Endothelial cell of umbilical vein (primary cell): ENCODE data around the gene SMPD1. TPM values are rescaled to one million over a fixed set of nuclear protein-coding genes. Genes with fewer than 3 reads are reported as not detected.

Experiments used
- BruUV-seq: library from RNA; stranded (reverse); fragments of 400-500 nt; replicated peaks from 2 replicates; lab custom pipeline; 2021; lab: Mats Ljungman, UMichigan
- CTCF ChIA-PET: fragments of 300-600, 350-600 bp; sonication (Branson Sonifier 250); formaldehyde crosslinking; loops from one replicate; lab custom pipeline; 2021; ENCODE audit warnings: antibody characterized with exemption, inconsistent platforms; lab: Charles Lee
- POLR2A ChIA-PET: fragments of 300-600, 350-600 bp; sonication (Branson Sonifier 250); formaldehyde crosslinking; loops from one replicate; lab custom pipeline; 2021; ENCODE audit warnings: antibody characterized with exemption, inconsistent platforms; lab: Charles Lee
- DNase-seq: peaks from one replicate; pipeline ENCODE4 v3.0.0-alpha.2; 2011; ENCODE audit warnings: low read depth, low spot score
- FAIRE-seq: peaks from 2 replicates; lab custom pipeline; 2011; peaks lifted over from hg19 to GRCh38; lab: Jason Lieb, UNC
- H2AFZ ChIP-seq: 2 replicates; pipeline ENCODE4 v1.6.0; 2012; ENCODE audit warnings: low read depth, low read length, control low read depth, inconsistent platforms
- H3K27ac ChIP-seq: 2 replicates; pipeline ENCODE4 v1.5.1; 2011; ENCODE audit warnings: low read depth, mild to moderate bottlenecking, control low read depth, low read length, moderate library complexity; ENCODE audit not compliant: insufficient read depth
- H3K27me3 ChIP-seq, 2 experiments: 2 replicates each; pipeline versions ENCODE4 v1.6.0 to v1.6.1; 2011; ENCODE audit warnings: low read length in 2 of 2, mixed read lengths in 1 of 2; ENCODE audit not compliant: control insufficient read depth in 2 of 2, insufficient read depth in 2 of 2
- H3K36me3 ChIP-seq, 2 experiments: 2 replicates in 1 of 2; 3 replicates in 1 of 2; pipeline ENCODE4 v1.5.1; 2011; ENCODE audit warnings: low read length in 2 of 2, mild to moderate bottlenecking in 1 of 2, moderate library complexity in 1 of 2; ENCODE audit not compliant: control insufficient read depth in 2 of 2, insufficient read depth in 2 of 2; ENCODE audit errors: extremely low read depth in 1 of 2
- H3K4me1 ChIP-seq: 3 replicates; pipeline ENCODE4 v1.5.1; 2011; ENCODE audit warnings: mild to moderate bottlenecking, low read length; ENCODE audit not compliant: control insufficient read depth, insufficient read depth; ENCODE audit errors: extremely low read depth
- H3K4me2 ChIP-seq: 2 replicates; pipeline ENCODE4 v1.6.1; 2011; ENCODE audit warnings: low read length, control low read depth, mixed read lengths; ENCODE audit not compliant: insufficient read depth
- H3K4me3 ChIP-seq, 3 experiments: fragments of 200-600 bp in 1 of 3; sonication (generic), shearing (Covaris generic) in 1 of 3; replicated peaks in 1 of 3; 2 replicates each; pipeline ENCODE4 v1.5.1; 2011 to 2016; ENCODE audit warnings: control low read depth in 3 of 3, low read length in 3 of 3, mild to moderate bottlenecking in 2 of 3, inconsistent platforms in 1 of 3, low read depth in 1 of 3, moderate library complexity in 1 of 3; ENCODE audit not compliant: insufficient read depth in 1 of 3
- H3K79me2 ChIP-seq: 2 replicates; pipeline ENCODE4 v1.6.0; 2012; ENCODE audit warnings: low read length, inconsistent platforms; ENCODE audit not compliant: control insufficient read depth, insufficient read depth
- H3K9ac ChIP-seq: replicated peaks from 2 replicates; pipeline ENCODE3; 2011; ENCODE audit warnings: low read length, control low read depth; ENCODE audit not compliant: insufficient read depth; ENCODE audit errors: extremely low read depth
- H3K9me1 ChIP-seq: replicated peaks from 3 replicates; pipeline ENCODE4 v1.6.0; 2011; ENCODE audit warnings: mild to moderate bottlenecking, low read length; ENCODE audit not compliant: control insufficient read depth, insufficient read depth; ENCODE audit errors: extremely low read depth
- H3K9me3 ChIP-seq: replicated peaks from 2 replicates; pipeline ENCODE4 v1.5.1; 2012; ENCODE audit warnings: low read length, inconsistent platforms; ENCODE audit not compliant: control insufficient read depth, insufficient read depth
- H4K20me1 ChIP-seq: replicated peaks from 2 replicates; pipeline ENCODE3; 2011; ENCODE audit warnings: mild to moderate bottlenecking, low read length; ENCODE audit not compliant: control insufficient read depth, insufficient read depth; ENCODE audit errors: extremely low read depth
- EZH2 ChIP-seq: IDR thresholded peaks from 2 replicates; pipeline ENCODE4 v1.6.1; 2012; ENCODE audit warnings: borderline replicate concordance, low read depth, mild to moderate bottlenecking, moderate library complexity, low read length, inconsistent platforms; ENCODE audit not compliant: severe bottlenecking
- FOS ChIP-seq: IDR thresholded peaks from 2 replicates; pipeline ENCODE4 v1.6.1; 2011; ENCODE audit warnings: mild to moderate bottlenecking, low read length, moderate library complexity, borderline replicate concordance; ENCODE audit not compliant: insufficient read depth
- GATA2 ChIP-seq: IDR thresholded peaks from 2 replicates; pipeline ENCODE4 v1.7.0; 2011; ENCODE audit warnings: low read depth, mild to moderate bottlenecking, moderate library complexity, mixed read lengths, low read length; ENCODE audit not compliant: insufficient read length, insufficient read depth
- JUN ChIP-seq: IDR thresholded peaks from 2 replicates; pipeline ENCODE4 v1.6.1; 2011; ENCODE audit warnings: borderline replicate concordance, low read depth; ENCODE audit not compliant: insufficient read length, insufficient read depth
- MYC ChIP-seq: IDR thresholded peaks from one replicate; pipeline ENCODE4 v1.6.1; 2011; ENCODE audit warnings: mild to moderate bottlenecking, low read depth, low read length
- POLR2A ChIP-seq: IDR thresholded peaks from 2 replicates; pipeline ENCODE4 v1.6.1; 2012; ENCODE audit warnings: low read depth, mild to moderate bottlenecking, control low read depth, low read length
- POLR2AphosphoS5 ChIP-seq: IDR thresholded peaks from 2 replicates; pipeline ENCODE4 v1.6.1; 2012; ENCODE audit warnings: low read depth, mild to moderate bottlenecking, control low read depth, low read length, moderate library complexity; ENCODE audit not compliant: insufficient read depth
- dilution Hi-C: fragments of 300-500 bp; cut with MboI; formaldehyde crosslinking; loops from one replicate; pipeline ENCODE4 v1.15.0; 2019; ENCODE audit warnings: low sequenced_read_pairs; ENCODE audit not compliant: extremely low pct_ligation_motif_present
- intact Hi-C: fragments of 100-400 bp; cut with micrococcal nuclease; formaldehyde crosslinking; loops from one replicate; pipeline ENCODE4 v1.10.0; 2022
- polyA plus RNA-seq, 4 experiments: library from polyadenylated mRNA; depleted of rRNA in 3 of 4; stranded (reverse) in 3 of 4; unstranded in 1 of 4; fragments of >200 nt; gene quantifications; 2 replicates each; pipeline versions ENCODE4 v1.2.1 to v1.2.3, GENCODE V29; 2011 to 2012; ENCODE audit warnings: missing spikeins in 1 of 4
- total RNA-seq: library from RNA; stranded (reverse); gene quantifications from 2 replicates; pipeline ENCODE4 v1.2.3, GENCODE V29; 2021
- TF ChIP-seq, protein P1 (sequence below): IDR thresholded peaks from 2 replicates; pipeline ENCODE4 v1.6.1; 2011; ENCODE audit not compliant: insufficient read depth, insufficient read length
- TF ChIP-seq, protein P2 (sequence below), 2 donors: IDR thresholded peaks; 1 replicate in 1 of 2; 2 replicates in 1 of 2; pipeline ENCODE4 v1.5.1; 2011; ENCODE audit warnings: low read length in 2 of 2, mild to moderate bottlenecking in 2 of 2, moderate library complexity in 2 of 2, control low read depth in 1 of 2, inconsistent platforms in 1 of 2, low read depth in 1 of 2; ENCODE audit not compliant: insufficient read depth in 1 of 2; ENCODE audit errors: extremely low read depth in 1 of 2

SMPD1 gene
- total and polyA plus RNA-seq, 2 donors (not counting 3 experiments of a cell fraction or from before 2014, with no cell fraction given) = 58.9 to 93.6 TPM

GRCh38 chr11:6402061-6402470 is 11.8 kb downstream of the SMPD1 start:
- BruUV-seq = no TSS peak
- Histone ChIP-seq H3K9ac (no peak overlapping the region), H3K27ac (no peak overlapping the region), H3K27me3 (no peaks in the 10 kb centered on the region), H3K36me3 (peaks cover 2 to 9% of the 10 kb centered on the region in 2 experiments), H3K9me3 (no peaks in the 10 kb centered on the region), H3K4me3 (no peak overlapping the region), H4K20me1 (no peaks in the 10 kb centered on the region), H3K4me1 (no peaks in the 10 kb centered on the region), H3K79me2 (no peaks in the 10 kb centered on the region), H3K9me1 (no peaks in the 10 kb centered on the region), H3K4me2 (no peak overlapping the region), H2AFZ (no peak overlapping the region)
- ChIA-PET CTCF (interaction anchor here (1.2 to 2.2 kb wide), 4 partner anchors 9 to 25 kb away, joined by 3 to 8 read pairs (median 5); no protein-coding TSS in a partner anchor), POLR2A (interaction anchor here (1.5 kb wide), 1 partner anchor 12 kb away, joined by 5 read pairs; the partner anchor contains the start of gene SMPD1)
- intact Hi-C loops (no loop called here), dilution Hi-C loops (no loop called here)
- FAIRE-seq (no peak), DNase-seq (no peak)
- no peak for TF ChIP-seq EZH2
- TF ChIP-seq, protein P1, sequence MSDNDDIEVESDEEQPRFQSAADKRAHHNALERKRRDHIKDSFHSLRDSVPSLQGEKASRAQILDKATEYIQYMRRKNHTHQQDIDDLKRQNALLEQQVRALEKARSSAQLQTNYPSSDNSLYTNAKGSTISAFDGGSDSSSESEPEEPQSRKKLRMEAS = no peak

DNA sequence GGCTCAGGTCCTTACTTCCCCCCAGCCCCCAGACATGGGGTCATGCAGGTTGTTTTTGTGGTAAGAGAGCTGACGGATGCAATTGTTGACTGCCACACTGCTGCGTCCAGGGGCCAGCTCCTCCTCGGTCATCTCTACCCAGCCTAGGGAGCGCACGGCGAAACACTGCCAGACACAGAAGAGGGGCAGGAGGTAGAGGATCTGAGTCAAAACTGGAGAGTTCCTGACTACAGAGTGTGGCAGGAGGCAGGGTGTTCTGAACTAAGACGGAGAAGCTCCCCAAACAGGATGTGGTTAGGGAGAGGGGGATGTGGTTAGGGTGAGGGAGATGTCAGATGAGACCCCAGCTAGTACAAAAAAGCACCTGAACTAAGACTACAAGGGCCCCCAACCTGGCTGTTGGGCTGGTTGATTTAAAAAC is 12.3 kb downstream of the SMPD1 start:
- FAIRE-seq = no peak
- no peak for DNase-seq
- no peaks in the 10 kb centered on the region for H3K27me3 ChIP-seq
- H2AFZ ChIP-seq = no peak overlapping the region
- H3K36me3 ChIP-seq = peaks cover 2 to 6% of the 10 kb centered on the region in 2 experiments
- H3K4me2 ChIP-seq = no peak overlapping the region
- TF ChIP-seq POLR2A (no peak), EZH2 (no peak), MYC (no peak), GATA2 (no peak), POLR2AphosphoS5 (no peak), FOS (no peak), JUN (no peak)
- TF ChIP-seq, protein P1 = no peak
- TF ChIP-seq, protein P2, sequence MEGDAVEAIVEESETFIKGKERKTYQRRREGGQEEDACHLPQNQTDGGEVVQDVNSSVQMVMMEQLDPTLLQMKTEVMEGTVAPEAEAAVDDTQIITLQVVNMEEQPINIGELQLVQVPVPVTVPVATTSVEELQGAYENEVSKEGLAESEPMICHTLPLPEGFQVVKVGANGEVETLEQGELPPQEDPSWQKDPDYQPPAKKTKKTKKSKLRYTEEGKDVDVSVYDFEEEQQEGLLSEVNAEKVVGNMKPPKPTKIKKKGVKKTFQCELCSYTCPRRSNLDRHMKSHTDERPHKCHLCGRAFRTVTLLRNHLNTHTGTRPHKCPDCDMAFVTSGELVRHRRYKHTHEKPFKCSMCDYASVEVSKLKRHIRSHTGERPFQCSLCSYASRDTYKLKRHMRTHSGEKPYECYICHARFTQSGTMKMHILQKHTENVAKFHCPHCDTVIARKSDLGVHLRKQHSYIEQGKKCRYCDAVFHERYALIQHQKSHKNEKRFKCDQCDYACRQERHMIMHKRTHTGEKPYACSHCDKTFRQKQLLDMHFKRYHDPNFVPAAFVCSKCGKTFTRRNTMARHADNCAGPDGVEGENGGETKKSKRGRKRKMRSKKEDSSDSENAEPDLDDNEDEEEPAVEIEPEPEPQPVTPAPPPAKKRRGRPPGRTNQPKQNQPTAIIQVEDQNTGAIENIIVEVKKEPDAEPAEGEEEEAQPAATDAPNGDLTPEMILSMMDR (IDR thresholded peaks at IDR 0.05; ENCODE audit: extremely low read depth in 1 of 2, insufficient read depth in 1 of 2, low read depth in 1 of 2, low read length in 2 of 2) = no peak
- BruUV-seq = no TSS peak
- ChIA-PET POLR2A (interaction anchor here (1.5 kb wide), 1 partner anchor 12 kb away, joined by 5 read pairs; the partner anchor contains the start of gene SMPD1), CTCF (interaction anchor here (0.9 to 2.4 kb wide), 8 partner anchors 9 to 103 kb away, joined by 3 to 9 read pairs (median 4); partner anchors contain the start of gene APBB1)
- no peaks in the 10 kb centered on the region for H4K20me1 ChIP-seq
- intact Hi-C loops (no loop called here), dilution Hi-C loops (no loop called here)
- H3K9me1 ChIP-seq = no peaks in the 10 kb centered on the region
- H3K27ac ChIP-seq = no peak overlapping the region
- no peaks in the 10 kb centered on the region for H3K9me3 ChIP-seq
- no peak overlapping the region for H3K9ac ChIP-seq
- H3K4me3 ChIP-seq = no peak overlapping the region
- H3K79me2 ChIP-seq = no peaks in the 10 kb centered on the region
- H3K4me1 ChIP-seq = no peaks in the 10 kb centered on the region
